ENCODE measurements around the gene NKTR.

NKTR gene

DNA sequence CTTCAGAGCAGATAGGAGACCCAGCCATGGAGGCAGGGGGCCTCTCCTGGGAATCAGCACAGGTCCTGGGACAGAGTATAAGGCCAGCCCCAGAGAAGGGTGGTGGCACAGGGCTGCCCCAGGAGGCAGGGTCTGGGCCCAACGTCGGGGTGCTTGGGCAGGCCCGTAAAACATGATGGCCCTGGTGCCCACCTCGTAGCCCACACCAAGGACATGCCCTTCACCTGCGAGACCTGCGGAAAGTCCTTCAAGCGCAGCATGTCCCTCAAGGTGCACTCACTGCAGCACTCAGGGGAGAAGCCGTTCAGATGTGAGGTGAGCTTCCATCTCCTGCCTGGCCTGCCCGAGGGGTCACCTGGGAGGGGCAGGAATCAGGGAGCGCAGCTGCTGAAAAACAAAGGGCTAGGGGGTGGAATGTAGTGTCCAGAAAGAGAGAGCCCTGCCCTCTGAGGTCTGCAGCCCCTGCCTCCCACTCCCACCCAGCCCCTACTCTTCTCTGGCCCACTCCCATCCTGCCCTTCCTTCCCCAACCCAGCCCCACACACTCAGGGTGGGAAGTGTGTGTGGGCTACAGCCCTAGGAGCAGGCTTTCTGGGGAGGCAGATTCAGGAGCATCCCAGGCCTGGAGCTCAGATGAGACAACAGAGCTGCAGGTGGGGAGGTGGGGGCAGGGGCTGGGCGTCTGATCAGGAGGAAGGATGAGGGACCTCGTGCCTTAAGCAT lies 62.5 kb downstream of the NKTR start:
- DNase-seq = no peak

GRCh38 chr3:42663581-42664437 lies 63.3 kb downstream of the NKTR start:
- no peak for DNase-seq

GRCh38 chr3:42664438-42664803 lies 63.9 kb downstream of the NKTR start:
- DNase-seq = no peak

- no peak for DNase-seq
Observed at GRCh38 chr3:42665050-42665878, 64.8 kb downstream of the NKTR start.

GRCh38 chr3:42666022-42666421 lies 65.5 kb downstream of the NKTR start:
- no peak for DNase-seq

GRCh38 chr3:42666577-42666998 lies 66.1 kb downstream of the NKTR start:
- DNase-seq = no peak

GRCh38 chr3:42667096-42667522 lies 66.6 kb downstream of the NKTR start:
- DNase-seq = no peak

- no peak for DNase-seq
Observed at GRCh38 chr3:42667523-42668412, 67.3 kb downstream of the NKTR start.

DNA sequence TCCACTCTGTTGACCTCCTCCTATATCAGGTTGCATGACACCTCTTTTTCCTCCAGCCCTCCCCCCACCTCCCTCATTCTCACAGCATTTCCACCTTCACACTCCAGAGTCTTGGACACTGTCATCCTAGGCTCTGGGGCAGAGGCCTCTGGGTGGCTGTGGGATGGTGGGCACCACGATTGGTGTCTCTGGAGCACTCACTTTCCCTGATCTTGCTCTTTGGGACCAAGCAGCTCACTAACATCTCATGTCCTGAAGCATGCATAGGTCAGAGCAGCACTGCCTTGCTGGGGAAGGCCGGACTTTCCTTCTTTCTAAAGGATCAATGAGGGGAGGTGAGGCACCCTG lies 67.9 kb downstream of the NKTR start:
- DNase-seq = no peak

DNA sequence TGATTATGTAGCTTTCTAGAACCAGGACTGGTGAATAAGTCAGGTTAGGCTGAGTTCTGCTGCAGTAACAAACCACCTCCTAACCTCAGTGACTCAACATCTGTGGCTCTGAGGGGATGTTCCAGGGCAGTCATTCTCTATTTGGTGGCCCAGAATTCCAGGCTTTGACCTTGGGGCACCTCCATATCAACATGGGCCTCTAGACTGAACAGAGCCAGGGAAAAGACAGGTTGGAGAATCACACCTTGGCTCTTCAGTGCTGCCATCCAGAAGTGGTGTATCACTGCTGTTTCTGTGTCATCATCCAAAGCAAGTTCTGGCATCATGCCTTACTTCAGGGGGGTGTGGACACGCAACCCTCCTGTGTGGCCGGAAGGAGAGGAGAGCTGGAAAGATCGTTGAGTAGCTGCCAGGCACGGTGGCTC lies 68.3 kb downstream of the NKTR start:
- no peak for DNase-seq

GRCh38 chr3:42670051-42670576 lies 69.6 kb downstream of the NKTR start:
- no peak for DNase-seq

GRCh38 chr3:42670670-42671069 lies 70.2 kb downstream of the NKTR start:
- no peak for DNase-seq

DNA sequence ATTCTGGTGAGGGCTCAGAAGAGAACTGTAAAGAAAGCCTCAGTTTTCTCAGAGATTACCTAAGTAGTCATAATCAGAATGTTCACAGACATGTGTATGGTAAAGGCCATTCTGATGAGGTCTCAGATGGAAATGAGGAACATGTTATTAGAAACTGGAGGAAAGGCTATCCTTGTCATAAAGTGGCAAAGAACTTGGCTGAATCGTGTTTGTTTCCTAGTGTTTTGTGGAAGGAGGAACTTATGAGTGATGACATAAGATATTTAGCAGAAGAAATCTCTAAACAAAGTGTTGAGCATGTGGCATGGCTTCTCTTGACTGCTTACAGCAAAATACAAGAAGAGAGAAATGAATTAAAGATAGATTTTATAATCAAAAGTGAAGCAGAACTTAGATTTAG lies 72.0 kb downstream of the NKTR start:
- no peak for DNase-seq

DNA sequence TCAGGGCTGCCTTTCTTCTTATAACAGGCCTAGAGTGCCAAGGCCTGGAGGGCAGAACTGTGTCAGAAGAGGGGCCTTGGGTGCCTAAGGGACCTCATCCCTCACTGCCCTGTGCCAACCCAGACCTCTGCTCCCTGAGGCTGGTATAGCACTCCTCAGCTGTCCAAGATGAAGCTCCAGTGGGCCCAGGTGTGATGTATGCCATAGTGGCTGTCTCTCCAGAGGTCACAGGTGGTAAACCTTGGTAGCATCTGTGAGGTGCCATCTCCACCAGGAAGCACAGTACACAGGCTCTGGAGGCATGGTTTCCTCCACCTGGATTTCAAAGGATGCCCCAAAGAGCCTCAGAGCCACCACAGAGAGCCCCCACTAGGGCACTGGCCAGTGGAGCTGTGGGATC lies 72.6 kb downstream of the NKTR start:
- no peak for DNase-seq

DNA sequence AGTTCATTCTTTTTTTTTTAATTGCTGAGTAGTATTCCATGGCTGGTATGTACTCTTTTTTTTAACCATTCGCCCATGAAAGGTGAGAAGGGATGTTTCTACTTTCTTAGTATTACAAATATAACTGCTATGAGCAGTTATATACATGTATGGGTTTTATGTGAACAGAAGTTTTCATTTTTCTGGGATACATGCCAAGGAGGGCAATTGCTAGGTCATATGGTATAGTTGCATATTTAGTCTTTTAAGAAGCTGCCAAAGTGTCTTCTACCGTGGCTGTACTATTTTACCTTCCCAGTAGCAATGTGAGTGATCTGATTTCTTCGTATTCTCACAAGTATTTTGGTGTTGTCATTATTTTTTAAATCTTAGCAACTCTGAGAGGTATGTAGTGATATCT lies 73.7 kb downstream of the NKTR start:
- no peak for DNase-seq

GRCh38 chr3:42675909-42676308 lies 75.4 kb downstream of the NKTR start:
- no peak for DNase-seq

GRCh38 chr3:42678447-42678846 lies 78.0 kb downstream of the NKTR start:
- no peak for DNase-seq

DNA sequence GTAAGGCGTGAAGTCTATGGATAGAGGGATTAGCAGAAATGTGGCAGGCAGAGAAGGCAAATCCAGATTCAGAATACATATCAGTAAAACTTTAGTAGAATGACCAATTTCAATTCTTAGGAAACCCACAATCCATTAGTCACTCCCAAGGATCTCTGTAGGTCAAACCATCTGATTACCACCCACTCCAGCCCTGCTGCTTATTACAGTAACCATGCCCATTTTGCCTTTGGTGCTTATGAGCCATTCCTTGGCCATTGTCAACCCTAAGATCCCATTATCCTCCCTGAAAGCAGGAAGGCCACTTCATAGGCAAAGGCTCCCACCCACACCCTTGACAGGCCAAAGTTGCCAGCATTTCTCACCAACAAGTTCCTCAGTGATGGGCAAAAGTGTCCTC lies 79.8 kb downstream of the NKTR start:
- DNase-seq = no peak

DNA sequence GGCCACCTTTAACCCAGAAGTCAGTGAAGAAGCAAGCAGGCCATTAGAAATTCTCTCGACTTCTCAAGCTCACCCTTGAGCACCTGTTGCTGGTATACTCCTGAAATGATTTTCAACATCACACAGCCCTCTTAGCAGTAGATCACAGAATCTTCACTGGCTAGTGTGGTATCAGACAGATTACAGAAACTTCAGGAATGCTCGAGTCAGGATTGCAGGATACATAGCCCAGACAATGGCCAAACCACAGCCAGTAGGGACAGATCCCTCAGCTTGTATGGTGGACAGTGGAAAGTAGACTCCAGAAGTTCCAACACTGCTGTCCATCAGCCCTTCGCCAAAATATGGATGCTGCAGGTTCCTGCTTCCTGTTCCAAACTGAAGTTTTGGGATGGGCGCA lies 80.3 kb downstream of the NKTR start:
- DNase-seq = no peak

DNA sequence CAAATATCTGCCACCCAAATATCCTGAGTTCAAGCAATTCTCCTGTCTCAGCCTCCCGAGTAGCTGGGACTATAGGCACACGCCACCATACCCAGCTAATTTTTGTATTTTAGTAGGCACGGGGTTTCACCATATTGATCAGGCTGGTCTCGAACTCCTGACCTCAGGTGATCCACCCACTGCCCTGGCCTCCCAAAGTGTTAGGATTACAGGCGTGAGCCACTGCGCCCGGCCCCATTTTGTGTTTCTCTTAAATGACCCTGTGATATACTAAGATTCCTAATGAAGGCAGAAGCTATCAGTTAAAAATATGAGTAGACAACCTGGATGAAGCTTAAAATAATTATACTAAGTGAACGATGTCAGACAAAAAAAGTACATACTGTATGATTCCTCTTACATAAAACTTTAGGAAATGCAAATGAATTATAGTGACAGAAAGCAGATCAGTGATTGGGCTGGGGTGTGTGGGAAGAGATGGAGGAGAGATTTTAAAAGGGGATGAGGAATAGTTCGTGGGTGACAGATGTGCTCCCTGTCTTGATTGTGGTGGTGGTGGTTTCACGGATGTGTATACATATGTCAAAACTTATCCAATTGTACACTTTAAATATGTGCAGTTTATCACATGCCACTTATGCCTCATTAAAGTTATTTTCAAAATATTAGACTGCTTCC lies 81.0 kb downstream of the NKTR start:
- no peak for DNase-seq

- no peak for DNase-seq
Observed at GRCh38 chr3:42682301-42683070, 82.0 kb downstream of the NKTR start.

All from fibroblast of skin of right quadriceps (primary cell).